Neural progenitor cell (in vitro differentiated cells): ENCODE measurements around the gene TFCP2L1. TPM values are rescaled to one million over a fixed set of nuclear protein-coding genes. Genes with fewer than 3 reads are reported as not detected.

Experiments used
- DNase-seq: peaks from one replicate; pipeline ENCODE4 v3.0.0-alpha.2; 2016; ENCODE audit warnings: low spot score
- H2AFZ ChIP-seq: fragments of 200-600 bp; sonication (generic); replicated peaks from 2 replicates; pipeline ENCODE4 v1.6.1; 2016; ENCODE audit warnings: antibody characterized with exemption
- H3F3A ChIP-seq: fragments of 200-600 bp; sonication (generic); 2 replicates; pipeline ENCODE4 v1.6.1; 2016; ENCODE audit warnings: antibody characterized with exemption, low read depth
- H3K27ac ChIP-seq: fragments of 200-600 bp; sonication (generic); 2 replicates; pipeline ENCODE4 v1.5.1; 2016; ENCODE audit warnings: mild to moderate bottlenecking
- H3K27me3 ChIP-seq: fragments of 200-600 bp; sonication (generic); 2 replicates; pipeline ENCODE4 v1.6.1; 2016; ENCODE audit warnings: mild to moderate bottlenecking, moderate library complexity
- H3K36me3 ChIP-seq: fragments of 200-600 bp; sonication (generic); 2 replicates; pipeline ENCODE4 v1.5.1; 2016
- H3K4me1 ChIP-seq: fragments of 200-600 bp; sonication (generic); 2 replicates; pipeline ENCODE4 v1.6.1; 2016; ENCODE audit warnings: mixed run types
- H3K4me2 ChIP-seq: fragments of 200-600 bp; sonication (generic); 2 replicates; pipeline ENCODE4 v1.6.1; 2016
- H3K4me3 ChIP-seq: fragments of 200-600 bp; sonication (generic); 2 replicates; pipeline ENCODE4 v1.5.1; 2016
- H3K79me2 ChIP-seq: fragments of 200-600 bp; sonication (generic); 2 replicates; pipeline ENCODE4 v1.6.1; 2016; ENCODE audit warnings: low read depth
- H3K9ac ChIP-seq: fragments of 200-600 bp; sonication (generic); 2 replicates; pipeline ENCODE4 v1.6.1; 2016
- H3K9me3 ChIP-seq: fragments of 200-600 bp; sonication (generic); 2 replicates; pipeline ENCODE4 v1.5.1; 2016; ENCODE audit warnings: low read depth
- H4K20me1 ChIP-seq: fragments of 200-600 bp; sonication (generic); 2 replicates; pipeline ENCODE4 v1.6.1; 2016; ENCODE audit warnings: low read depth
- H3K27ac Mint-ChIP-seq: 3 replicates; pipeline ENCODE4 v1.8.0; 2021; ENCODE audit warnings: mixed read lengths
- H3K27me3 Mint-ChIP-seq: 2 replicates; pipeline ENCODE4 v1.8.0; 2022; ENCODE audit warnings: low read depth, mild to moderate bottlenecking, inconsistent platforms, moderate library complexity, mixed read lengths; ENCODE audit not compliant: insufficient read depth
- H3K36me3 Mint-ChIP-seq: 3 replicates; pipeline ENCODE4 v1.8.0; 2021; ENCODE audit warnings: mixed read lengths
- H3K4me1 Mint-ChIP-seq: 3 replicates; pipeline ENCODE4 v1.8.0; 2021; ENCODE audit warnings: mixed read lengths
- H3K4me3 Mint-ChIP-seq: 3 replicates; pipeline ENCODE4 v1.8.0; 2021; ENCODE audit warnings: mild to moderate bottlenecking, moderate library complexity, mixed read lengths
- H3K9me3 Mint-ChIP-seq: 3 replicates; pipeline ENCODE4 v1.8.0; 2020; ENCODE audit warnings: mixed read lengths
- EZH2 ChIP-seq: fragments of 200-600 bp; sonication (generic); IDR thresholded peaks from 2 replicates; pipeline ENCODE4 v1.6.1; 2017; ENCODE audit warnings: antibody characterized with exemption, mild to moderate bottlenecking, moderate library complexity
- EZH2phosphoT487 ChIP-seq: fragments of 200-600 bp; sonication (generic); IDR thresholded peaks from 2 replicates; pipeline ENCODE4 v1.6.1; 2017; ENCODE audit warnings: antibody characterized with exemption
- total RNA-seq: library from RNA; depleted of rRNA; stranded (reverse); fragments of >200 nt; gene quantifications from 2 replicates; pipeline ENCODE4 v1.2.3, GENCODE V29; 2015; ENCODE audit warnings: low replicate concordance
- TF ChIP-seq, protein P1 (sequence below): fragments of 200-600 bp; sonication (generic); IDR thresholded peaks from 2 replicates; pipeline ENCODE4 v1.5.1; 2017; ENCODE audit warnings: antibody characterized with exemption, mild to moderate bottlenecking

The TFCP2L1 gene
- total RNA-seq, 1 donor from 2014 or later: 0.04 TPM

DNA sequence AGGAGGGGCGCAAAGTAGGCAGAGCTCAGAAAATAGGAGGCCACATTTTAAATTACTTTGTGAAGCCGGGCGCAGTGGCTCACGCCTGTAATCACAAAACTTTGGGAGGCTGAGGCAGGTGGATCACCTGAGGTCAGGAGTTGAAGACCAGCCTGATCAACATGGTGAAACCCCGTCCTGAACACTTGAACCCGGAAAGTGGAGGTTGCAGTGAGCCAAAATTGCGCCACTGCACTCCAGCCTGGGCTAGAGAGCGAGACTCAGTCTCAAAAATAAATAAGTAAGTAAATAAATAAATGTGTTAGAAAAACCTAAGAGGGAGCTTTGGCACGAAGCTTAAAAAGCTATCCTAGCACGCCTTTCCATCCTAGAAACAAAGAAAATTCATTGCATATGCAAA, 105.5 kb downstream of the TFCP2L1 start:
- Histone ChIP-seq H3K4me3 (no peak overlapping the region), H3K9ac (no peak overlapping the region), H3K4me1 (no peaks in the 10 kb centered on the region), H3K27ac (no peak overlapping the region), H3K9me3 (no peaks in the 10 kb centered on the region), H4K20me1 (no peaks in the 10 kb centered on the region), H3K79me2 (no peaks in the 10 kb centered on the region), H3K36me3 (no peaks in the 10 kb centered on the region), H2AFZ (peak overlapping the region; percentile 34), H3K4me2 (no peak overlapping the region), H3F3A (no peaks in the 10 kb centered on the region), H3K27me3 (no peaks in the 10 kb centered on the region)
- Mint-ChIP-seq H3K27ac (no peak overlapping the region), H3K4me3 (no peak overlapping the region), H3K27me3 (peaks cover 3% of the 10 kb centered on the region), H3K4me1 (no peaks in the 10 kb centered on the region), H3K9me3 (no peaks in the 10 kb centered on the region), H3K36me3 (no peaks in the 10 kb centered on the region)
- TF ChIP-seq EZH2phosphoT487: no peak
- TF ChIP-seq EZH2: no peak
- TF ChIP-seq, protein P1, sequence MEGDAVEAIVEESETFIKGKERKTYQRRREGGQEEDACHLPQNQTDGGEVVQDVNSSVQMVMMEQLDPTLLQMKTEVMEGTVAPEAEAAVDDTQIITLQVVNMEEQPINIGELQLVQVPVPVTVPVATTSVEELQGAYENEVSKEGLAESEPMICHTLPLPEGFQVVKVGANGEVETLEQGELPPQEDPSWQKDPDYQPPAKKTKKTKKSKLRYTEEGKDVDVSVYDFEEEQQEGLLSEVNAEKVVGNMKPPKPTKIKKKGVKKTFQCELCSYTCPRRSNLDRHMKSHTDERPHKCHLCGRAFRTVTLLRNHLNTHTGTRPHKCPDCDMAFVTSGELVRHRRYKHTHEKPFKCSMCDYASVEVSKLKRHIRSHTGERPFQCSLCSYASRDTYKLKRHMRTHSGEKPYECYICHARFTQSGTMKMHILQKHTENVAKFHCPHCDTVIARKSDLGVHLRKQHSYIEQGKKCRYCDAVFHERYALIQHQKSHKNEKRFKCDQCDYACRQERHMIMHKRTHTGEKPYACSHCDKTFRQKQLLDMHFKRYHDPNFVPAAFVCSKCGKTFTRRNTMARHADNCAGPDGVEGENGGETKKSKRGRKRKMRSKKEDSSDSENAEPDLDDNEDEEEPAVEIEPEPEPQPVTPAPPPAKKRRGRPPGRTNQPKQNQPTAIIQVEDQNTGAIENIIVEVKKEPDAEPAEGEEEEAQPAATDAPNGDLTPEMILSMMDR: no peak
- DNase-seq: no peak

DNA sequence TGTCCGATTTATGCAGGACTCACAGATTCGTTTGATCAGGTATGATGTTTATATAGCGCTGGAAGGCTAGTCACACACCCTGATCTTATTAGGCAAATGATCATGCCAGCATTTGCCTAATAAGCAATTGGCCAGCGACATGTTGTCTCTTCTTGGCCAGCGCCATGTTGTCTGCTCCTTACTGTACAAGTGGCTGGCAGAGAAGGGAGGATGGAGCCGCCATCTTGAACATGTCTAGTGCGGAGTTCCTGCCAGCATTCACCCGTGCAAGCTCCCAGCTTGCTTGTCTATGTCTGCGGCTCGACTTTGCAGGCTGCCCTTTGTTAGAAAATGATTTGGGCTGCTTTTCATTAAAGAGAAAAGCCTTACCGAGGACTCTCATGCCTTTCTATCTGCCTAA, 106.3 kb downstream of the TFCP2L1 start:
- H2AFZ ChIP-seq: no peak overlapping the region
- H3K27ac ChIP-seq: no peak overlapping the region
- TF ChIP-seq EZH2phosphoT487 (no peak), EZH2 (no peak)
- TF ChIP-seq, protein P1: no peak
- H3K27me3 Mint-ChIP-seq: peaks cover 3% of the 10 kb centered on the region
- H3K4me1 Mint-ChIP-seq: no peaks in the 10 kb centered on the region
- H3K9me3 Mint-ChIP-seq: no peaks in the 10 kb centered on the region
- H3K4me3 ChIP-seq: no peak overlapping the region
- H3K4me1 ChIP-seq: no peaks in the 10 kb centered on the region
- no peaks in the 10 kb centered on the region for H3K36me3 Mint-ChIP-seq
- H3F3A ChIP-seq: no peaks in the 10 kb centered on the region
- no peaks in the 10 kb centered on the region for H3K79me2 ChIP-seq
- no peaks in the 10 kb centered on the region for H3K36me3 ChIP-seq
- no peaks in the 10 kb centered on the region for H3K9me3 ChIP-seq
- H3K9ac ChIP-seq: no peak overlapping the region
- no peaks in the 10 kb centered on the region for H3K27me3 ChIP-seq
- no peak for DNase-seq
- H3K4me3 Mint-ChIP-seq: no peak overlapping the region
- no peaks in the 10 kb centered on the region for H4K20me1 ChIP-seq
- H3K4me2 ChIP-seq: no peak overlapping the region
- no peak overlapping the region for H3K27ac Mint-ChIP-seq

GRCh38 chr2:121177896-121178295, 107.1 kb downstream of the TFCP2L1 start:
- no peaks in the 10 kb centered on the region for H3K9me3 ChIP-seq
- H3K4me2 ChIP-seq: no peak overlapping the region
- no peak overlapping the region for H3K4me3 ChIP-seq
- DNase-seq: no peak
- no peak overlapping the region for H3K27ac ChIP-seq
- H3K36me3 Mint-ChIP-seq: no peaks in the 10 kb centered on the region
- no peak for TF ChIP-seq EZH2
- TF ChIP-seq, protein P1: no peak
- no peak for TF ChIP-seq EZH2phosphoT487
- no peak overlapping the region for H3K27ac Mint-ChIP-seq
- no peak overlapping the region for H3K9ac ChIP-seq
- no peaks in the 10 kb centered on the region for H3K9me3 Mint-ChIP-seq
- H4K20me1 ChIP-seq: no peaks in the 10 kb centered on the region
- H3F3A ChIP-seq: no peaks in the 10 kb centered on the region
- H3K4me3 Mint-ChIP-seq: no peak overlapping the region
- H2AFZ ChIP-seq: no peak overlapping the region
- H3K4me1 Mint-ChIP-seq: no peaks in the 10 kb centered on the region
- no peaks in the 10 kb centered on the region for H3K4me1 ChIP-seq
- no peaks in the 10 kb centered on the region for H3K36me3 ChIP-seq
- H3K27me3 Mint-ChIP-seq: peaks cover 3% of the 10 kb centered on the region
- H3K27me3 ChIP-seq: no peaks in the 10 kb centered on the region
- no peaks in the 10 kb centered on the region for H3K79me2 ChIP-seq
